Activated naive CD4-positive, alpha-beta T cell treated with anti-CD3 and anti-CD28 coated beads, Interleukin-2, amount 50 U/mL, for 16 hours (primary cell): ENCODE results near the gene ALKBH6.
"Not testable (repeated sequence)": the region's sequence is repeated elsewhere in the genome, so short reads cannot be mapped to it uniquely, and the experiment has no call there.

ENCODE experiments used
- DNase-seq: peaks from one replicate; pipeline ENCODE4 v3.0.0-alpha.2; 2020

ALKBH6 gene

DNA sequence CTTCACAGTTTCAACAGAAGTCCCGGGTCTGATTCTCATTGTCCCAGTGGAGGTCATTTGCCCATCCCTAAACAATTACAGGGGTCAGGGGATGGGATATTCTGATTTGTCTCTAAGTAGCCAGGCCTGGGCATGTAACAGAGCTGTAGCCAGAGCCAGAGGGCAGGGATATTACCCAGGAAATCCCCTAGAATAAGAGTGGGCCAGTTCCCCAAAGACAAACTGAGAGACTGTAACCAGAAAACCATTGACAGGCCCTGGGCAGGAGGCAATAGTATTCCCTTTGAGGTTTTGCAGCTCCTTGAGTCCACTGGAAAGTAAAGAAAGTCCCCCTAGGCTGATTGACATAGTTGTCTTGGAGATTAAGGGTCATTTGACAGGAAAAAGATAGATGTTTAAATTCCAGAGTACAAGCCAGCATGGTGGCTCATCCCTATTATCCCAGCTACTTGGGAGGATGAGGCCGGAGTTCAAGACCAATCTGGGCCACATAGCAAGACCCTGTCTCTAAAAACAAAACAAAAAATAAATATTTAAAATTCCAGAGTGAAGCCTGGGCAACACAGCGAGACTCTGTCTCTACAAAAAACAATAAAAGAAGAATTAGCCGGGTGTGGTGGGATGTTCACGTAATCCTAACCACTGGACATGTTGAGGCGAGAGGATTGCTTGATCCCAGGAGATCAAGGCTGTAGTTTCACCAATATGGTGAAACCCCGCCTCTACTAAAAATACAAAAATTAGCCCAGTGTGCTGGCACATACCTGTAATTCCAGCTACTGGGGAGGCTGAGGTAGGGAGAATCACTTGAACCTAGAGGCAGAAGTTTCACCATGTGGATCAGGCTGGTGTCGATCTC, 20.9 kb downstream of the ALKBH6 start:
- no peak for DNase-seq

DNA sequence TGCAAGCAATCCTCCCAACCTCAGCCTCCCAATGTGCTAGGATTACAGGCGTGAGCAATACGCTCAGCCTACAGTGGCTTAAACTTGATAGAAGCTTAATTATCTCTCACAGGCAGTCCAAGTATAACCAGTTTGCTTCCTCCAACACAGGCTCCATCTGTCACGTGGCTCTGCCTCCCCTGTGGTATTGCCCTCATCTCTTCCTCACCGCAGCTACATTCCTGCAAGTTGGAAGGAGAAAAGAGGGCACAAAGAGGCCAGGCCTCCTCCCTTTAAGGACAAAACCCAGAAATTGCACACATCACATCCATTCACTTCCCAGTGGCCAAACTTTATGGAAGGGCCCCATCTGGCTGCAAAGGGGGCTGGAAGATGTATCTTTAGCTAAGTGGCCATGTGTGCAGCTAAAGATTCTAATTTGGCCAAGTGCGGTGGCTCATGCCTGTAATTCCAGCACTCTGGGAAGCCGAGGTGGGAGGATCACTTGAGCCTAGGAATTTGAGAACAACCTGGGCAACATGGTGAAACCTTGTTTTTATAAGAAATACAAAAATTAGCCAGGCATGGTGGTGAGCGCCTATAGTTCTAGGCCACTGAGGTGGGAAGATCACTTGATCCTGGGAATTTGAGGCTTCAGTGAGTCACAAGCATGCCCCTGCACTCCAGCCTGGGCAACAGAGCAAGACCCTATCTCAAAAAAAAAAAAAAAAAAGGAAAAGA, 22.1 kb downstream of the ALKBH6 start:
- no peak for DNase-seq

DNA sequence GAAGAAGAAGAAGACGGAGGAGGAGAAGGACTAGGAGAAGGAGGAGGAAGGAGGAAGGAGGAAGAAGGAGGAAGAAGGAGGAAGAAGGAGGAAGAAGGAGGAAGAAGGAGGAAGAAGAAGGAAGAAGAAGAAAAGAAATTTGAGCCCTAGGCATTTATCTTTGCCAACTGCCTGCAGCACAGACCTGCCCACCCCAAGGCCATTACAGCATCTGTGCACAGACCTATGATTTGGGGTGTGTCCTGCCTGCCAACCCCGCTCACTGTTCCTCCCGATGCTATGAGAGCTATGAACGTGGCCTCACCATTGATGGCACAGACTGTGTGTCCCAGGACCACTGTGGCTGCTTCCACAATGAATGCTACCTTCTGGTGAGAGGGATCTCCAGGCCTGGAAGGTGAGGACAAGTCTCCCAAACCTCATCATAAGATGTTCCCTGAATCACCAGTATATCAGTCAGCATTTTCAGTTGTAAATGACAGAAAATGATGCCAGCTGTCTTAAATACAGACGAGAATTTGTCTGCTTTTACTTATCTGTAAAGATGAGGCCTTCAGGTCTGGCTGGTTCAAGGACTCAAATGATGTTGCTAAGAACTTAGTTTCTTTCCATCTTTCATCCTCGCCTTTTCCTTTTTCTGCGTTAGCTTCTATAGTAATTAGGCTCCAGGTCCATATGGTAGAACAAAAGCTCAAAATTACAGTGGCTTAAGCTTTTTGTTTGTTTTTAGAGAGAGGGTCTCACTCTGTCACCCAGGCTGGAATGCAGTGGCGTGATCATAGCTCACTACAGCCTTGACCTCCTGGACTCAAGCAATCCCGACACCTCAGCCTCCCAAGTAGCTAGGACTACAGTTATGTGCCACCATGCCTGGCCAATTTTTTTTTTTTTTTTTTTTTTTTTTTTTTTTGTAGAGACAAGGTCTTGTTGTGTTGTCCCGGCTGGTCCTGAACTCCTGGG, 23.0 kb downstream of the ALKBH6 start:
- DNase-seq: no peak

DNA sequence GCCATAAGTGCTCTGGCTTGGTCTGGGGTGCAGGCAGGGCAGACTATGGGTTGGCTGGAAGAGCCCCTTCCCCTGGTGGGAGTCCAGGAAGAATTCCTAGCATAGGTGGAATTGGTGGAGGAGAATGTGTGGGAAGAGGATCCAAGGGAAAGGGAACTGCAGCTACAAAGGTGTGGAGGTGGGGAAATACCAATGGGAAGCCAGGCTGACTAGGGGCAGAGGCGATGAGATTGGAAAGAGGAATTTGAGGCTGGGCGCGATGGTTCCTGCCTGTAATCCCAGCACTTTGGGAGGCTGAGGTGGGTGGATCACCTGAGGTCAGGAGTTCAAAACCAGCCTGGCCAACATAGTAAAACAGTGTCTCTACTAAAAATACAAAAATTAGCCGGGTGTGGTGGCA, 23.9 kb downstream of the ALKBH6 start:
- no peak for DNase-seq

DNA sequence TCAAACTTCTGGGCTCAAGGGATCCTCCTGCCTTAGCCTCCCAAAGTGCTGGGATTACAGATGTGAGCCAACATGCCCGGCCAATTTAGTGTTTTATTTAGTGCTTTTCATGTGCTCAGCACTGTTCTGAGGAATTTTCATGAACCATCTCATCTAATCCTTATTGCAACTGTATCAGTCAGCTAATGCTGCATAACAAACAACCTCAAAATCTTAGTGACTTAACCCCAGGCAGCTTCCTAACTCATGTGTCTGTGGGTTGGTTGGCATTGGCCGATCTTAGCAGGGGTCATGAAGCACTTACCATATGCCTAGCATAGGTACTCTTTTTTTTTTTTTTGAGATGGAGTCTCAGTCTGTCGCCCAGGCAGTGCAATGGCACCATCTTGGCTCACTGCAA, 25.2 kb downstream of the ALKBH6 start:
- DNase-seq: no peak

DNA sequence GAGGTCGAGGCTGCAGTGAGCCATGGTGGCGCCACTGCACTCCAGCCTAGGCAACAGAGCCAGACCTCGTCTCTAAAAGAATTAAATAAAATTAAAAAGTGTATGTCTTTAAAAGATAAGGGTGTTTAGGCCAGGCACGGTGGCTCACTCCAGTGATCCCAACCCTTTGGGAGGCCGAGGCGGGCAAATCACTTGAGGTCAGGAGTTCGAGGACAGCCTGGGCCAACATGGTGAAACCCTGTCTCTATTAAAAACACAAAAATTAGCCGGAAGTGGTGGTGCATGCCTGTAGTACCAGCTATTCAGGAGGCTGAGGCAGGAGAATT, 26.5 kb downstream of the ALKBH6 start:
- no peak for DNase-seq

DNA sequence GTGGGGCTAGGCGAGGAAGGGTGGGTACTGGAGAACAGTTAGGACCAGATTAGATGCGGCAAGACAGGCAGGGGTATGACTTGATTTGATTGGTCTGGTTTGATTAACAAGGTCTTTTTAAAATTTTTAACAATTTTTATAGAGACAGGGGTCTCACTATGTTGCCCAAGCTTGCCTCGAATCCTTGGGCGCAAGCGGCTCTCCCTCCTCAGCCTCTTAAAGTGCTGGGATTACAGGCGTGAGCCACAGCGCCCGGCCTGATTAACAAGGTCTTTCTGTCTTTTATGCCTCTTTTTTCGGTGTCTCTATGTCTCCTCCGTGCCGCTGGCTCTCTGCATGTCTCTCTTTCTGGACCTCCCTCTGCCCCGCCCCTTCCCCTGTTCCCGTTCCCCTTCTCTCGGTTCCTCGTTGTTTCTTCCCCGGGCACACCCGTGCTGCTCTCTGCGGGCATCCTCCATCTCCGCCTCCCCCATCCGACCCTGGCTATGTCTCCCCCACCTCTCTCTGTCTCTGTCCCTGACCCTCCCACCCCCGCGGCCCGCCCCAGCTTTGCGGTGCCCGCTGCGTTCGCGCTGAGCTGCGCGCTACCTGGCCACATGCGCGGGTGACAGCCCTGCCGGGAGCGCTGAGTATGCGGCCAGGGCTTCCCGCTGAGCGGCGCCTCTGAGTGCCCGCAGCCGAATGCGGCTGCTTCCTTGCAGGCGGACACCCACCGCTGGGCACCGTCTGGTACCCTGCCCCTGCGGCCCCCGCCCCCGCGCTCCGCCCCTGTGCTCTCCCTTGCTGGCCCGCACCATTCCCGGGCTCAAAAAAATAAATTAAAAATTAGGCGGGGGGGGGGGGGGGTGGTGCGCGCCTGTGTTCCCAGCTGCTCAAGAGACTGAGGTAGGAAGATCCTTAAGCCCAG, 27.1 kb downstream of the ALKBH6 start:
- DNase-seq: peak; percentile 26

DNA sequence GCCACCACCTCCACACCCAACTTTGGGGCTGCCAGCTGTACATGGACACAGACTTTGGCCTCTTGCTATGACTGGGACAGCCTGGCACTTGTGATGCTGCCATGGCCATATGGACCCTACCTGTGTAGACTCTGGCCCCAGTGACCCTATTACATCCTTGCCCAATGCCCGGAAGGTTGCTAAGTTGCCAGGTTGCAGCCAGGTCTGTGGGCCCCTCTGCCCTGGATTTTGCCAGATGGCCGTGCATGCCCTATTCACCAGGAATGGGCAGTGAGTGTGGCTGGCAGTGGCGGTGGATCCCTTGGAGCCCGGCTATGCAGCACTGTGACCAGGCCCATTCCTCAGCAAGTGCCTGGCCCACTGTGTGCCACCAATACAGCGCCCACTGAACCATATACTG, 27.9 kb downstream of the ALKBH6 start:
- DNase-seq: no peak

DNA sequence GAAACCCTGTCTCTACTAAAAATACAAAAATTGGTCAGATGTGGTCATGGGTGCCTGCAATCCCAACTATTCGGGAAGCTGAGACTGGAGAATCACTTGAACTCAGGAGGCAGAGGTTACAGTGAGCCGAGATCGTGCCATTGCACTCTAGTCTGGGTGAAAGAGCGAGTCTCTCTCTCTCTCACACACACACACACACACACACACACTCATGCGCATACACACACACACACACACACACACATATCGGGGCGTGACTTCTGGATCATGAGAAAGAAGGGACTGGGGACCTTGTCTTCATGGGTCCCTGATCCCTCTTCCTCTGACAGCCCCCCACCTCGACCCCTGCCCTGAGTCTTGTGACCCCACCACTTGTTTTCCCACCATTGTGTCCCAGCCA, 30.8 kb downstream of the ALKBH6 start:
- DNase-seq: no peak

DNA sequence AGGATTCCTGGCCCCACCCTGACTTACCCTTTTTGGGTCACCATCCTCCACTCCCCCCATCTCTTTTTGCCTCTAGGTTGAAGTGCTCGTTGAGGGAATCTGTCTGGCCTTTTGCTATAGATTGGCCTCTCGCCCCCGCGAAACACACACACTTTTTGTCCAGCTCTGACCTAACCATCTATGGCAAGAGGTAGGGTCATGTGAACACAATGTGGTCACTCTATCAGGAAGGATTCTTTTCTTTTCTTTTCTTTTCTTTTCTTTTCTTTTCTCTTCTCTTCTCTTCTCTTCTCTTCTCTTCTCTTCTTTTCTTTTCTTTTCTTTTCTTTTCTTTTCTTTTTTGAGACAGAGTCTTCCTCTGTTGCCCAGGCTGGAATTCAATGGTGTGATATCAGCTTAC, 33.0 kb downstream of the ALKBH6 start:
- not testable (repeated sequence) for DNase-seq

DNA sequence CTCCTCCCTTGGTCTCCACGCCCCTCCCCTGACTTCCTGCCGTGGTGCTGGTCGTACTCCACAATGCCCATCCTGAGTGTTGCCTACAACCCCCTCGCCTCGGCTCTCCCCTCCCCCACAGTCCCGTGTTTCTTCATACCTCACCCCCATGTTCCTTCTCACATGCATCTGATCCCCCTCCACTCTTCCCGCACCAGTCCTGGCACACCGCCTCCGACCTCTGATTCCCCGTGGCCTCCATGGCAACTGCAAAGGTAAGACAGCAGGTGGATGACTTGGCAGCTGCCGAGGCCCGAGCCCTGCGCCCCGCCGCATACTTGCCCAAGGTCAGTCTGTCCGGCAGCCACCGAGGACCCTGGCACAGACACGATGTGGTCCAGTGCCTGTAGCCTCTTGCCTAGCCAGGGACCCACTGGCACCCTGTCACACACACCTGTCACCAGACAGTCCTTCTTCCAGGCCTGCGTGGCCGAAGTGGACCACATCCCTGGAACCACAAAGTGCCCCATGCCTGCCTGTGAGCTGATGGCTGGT, 35.1 kb downstream of the ALKBH6 start:
- DNase-seq: no peak

DNA sequence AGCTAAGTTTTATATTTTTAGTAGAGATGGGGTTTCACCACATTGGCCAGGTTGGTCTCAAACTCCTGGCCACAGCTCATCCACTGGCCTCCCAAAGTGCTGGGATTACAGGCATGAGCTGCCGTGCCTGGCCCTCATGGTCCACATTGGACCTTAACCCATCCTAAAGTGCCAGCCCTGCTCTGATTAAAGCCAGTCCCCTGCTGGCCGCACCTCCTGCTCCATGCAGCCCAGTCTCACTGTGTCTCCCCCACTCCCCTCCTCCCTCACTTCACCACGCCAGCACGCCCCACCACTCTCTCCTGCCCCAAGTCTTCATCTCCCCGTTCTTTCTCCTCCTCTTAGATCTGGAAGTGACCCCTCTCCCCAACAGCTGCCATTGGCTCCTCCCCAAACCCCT, 35.7 kb downstream of the ALKBH6 start:
- DNase-seq: no peak

DNA sequence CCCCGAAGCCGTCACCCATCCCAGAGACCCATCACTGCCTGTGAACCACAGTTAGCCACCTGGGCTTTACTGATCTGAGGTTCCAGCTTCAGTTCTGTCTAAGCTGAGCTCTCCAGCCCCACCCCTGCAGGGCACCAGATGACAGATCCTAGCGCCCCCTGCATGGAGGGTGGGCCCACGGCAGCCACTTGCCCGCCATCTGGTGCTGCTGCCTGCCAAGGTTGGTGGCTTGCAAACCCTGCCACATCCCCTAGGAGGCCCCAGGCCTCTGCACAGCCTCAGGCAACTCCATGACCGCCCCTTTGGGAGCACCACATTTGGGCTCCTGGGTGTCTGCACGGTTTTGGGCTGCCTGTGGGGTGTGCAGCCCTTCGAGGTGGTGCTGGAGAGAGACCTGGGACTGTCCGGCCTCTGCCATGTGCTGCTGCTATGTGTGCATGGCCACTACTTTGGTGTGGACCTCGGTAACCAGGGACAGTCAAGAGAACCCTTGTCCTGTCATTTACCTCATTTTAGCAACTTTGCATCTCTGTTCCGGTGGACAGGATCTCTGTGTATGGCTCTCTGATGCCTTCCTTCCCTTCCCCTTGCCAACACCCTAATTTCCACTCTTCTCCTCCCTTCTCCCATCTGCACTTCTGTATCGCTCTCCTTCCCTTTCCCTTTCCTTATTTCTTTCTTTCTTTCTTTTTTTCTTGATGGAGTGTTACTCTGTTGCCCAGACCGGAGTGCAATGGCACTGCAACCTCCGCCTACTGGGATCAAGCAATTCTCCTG, 36.4 kb downstream of the ALKBH6 start:
- no peak for DNase-seq

DNA sequence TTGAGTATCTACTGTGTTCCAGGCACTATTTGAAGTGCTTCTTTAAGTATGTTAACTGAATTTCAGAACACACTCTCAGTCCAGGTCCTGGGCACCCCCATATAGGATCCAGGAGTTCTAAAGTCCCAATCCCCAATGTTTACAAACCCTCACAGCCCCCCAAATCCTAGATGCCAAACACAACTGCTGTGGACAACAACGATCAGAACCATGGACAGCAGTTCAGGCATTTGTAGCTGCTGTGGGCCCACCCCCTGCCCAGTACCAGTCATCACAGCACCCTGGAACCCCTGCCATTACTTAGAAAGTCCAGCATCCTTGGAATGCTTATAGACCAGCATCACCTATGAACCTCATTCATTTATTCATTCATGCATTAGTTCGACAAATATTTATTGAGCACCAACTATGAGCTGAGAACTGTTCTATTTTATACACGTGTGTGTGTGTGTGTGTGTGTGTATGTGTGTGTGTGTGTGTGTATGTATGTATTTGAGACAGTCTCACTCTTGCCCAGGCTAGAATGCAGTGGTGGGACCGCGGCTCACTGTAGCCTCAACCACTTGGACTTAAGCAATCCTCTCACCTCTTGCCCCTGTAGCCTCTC, 38.3 kb downstream of the ALKBH6 start:
- DNase-seq: no peak

DNA sequence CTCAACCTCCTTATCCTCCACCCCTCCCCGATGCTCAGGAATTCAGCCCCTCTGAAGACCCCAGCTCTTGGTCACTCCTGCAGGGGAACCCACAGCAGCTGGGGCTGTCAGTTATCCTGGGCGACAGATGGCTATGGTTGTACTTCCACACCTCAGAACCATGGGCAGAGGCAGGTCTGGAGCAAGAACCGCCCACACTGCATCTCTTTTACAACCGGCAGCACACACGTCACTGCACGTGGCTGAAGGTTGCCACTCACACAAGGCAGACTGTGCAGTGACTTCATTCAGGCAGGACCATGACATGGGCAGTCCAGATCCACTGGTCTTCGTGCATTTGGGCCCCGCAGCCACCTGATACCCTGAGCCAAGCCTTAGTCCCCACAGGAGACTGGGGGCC, 40.5 kb downstream of the ALKBH6 start:
- DNase-seq: no peak

DNA sequence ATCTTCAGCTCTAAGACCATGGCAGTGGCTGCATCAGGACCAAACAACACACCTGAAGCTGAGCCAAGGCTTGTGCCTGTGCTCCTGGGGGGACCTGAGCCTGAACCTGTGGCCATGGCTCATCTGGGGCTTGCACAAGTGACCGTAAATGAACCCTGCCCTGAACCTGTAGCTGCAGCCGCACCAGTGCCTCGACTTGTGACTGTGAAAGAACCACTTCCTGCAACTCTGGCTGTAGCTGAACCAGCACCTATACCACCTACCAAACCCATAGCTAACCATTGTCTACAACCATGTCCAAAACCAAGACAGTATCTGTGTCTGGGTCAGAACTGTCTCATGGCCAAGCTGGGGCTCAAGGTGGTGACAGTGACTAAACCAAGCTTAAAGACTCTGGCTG, 47.2 kb downstream of the ALKBH6 start:
- DNase-seq: no peak

DNA sequence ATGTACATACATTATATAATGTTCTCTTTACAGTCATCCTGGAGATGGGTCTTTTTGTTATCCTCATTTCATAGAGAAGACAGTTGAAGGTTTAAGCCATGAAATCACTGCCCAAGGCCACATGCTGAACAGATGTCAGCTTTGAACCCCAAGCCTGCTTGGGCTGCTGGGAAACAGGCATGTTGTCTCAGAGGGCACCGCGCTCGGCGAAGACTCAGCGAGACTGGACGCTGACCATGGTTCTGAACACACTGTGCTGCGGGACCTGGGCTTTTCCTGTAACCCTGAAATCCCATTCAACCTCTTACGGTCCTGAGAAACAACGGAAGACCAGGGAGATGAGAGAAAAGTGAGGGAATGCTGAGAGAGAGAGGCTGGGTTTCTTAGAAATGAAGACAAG, 50.5 kb downstream of the ALKBH6 start:
- peak; percentile 44 for DNase-seq

DNA sequence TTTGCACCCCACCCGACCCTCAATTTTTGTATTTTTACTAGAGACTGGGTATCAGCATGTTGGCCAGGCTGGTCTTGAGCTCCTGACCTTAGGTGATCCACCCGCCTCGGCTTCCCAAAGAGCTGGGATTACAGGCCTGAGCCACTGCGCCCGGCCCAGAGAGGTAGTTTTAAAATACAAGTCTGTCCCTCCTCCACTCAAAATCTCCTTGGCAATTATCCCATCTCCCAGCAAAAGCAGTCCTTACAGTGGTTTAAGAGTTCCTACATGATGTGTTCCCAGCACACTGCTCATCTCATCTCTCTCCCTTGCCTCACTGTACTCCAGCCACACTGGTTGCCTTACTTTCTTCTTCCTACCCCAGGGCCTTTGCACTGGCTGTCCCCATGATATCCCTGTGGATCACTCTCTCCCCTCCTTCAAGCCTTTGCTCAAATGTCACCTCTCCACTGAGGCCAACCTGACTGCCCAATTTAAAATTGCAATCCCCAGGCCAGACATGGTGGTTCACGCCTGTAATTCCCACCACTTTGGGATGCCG, 53.5 kb downstream of the ALKBH6 start:
- no peak for DNase-seq

DNA sequence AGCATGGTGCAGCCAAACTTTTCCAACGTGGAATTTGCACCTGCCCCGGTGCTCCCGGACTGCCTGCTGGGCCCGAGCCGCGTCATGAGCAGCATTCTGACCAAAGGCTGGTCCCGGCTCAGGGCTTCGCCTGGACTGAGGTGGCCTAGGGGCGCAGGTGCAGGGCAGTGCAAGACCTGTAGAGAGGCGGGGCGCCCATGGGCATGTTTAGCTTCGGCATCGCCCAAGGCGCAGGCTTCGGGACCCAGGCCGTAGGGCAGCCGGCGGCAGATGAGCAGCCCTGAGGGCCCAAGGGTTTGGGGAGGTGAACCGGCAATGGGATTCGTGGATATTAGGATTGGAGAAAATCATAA, 54.1 kb downstream of the ALKBH6 start:
- no peak for DNase-seq
